ENCODE measurements around the gene RNF220. TPM values are rescaled to one million over a fixed set of nuclear protein-coding genes. Genes with fewer than 3 reads are reported as not detected.
"Not testable (repeated sequence)": the region's sequence is repeated elsewhere in the genome, so short reads cannot be mapped to it uniquely, and the experiment has no call there.

The RNF220 gene
- total RNA-seq, 1 donor from 2014 or later: 74.3 TPM

- no peak for DNase-seq (ENCODE audit: extremely low read depth, low read depth, low spot score)
Measured at GRCh38 chr1:44695671-44696070, 290.6 kb downstream of the RNF220 start.

DNA sequence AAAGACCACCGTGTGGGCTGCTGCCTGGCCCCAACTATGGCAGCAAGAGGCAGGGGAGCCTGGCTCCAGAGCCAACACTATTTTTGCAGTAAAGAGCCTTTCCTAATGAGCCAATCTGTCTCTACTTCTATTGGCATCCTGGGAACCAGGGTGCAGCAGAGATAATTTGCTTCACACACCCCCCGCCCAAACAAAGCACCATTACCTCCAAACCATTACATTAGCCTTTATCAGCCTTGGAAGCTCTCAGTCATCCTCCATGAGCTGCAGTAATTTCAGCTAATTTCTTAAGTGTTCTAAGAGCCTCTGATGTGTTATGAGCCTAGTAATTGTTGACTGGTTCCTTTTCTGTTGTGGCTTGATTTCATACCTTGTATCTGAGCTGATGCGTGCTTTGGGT, 291.0 kb downstream of the RNF220 start:
- no peak for DNase-seq (ENCODE audit: extremely low read depth, low read depth, low spot score)

GRCh38 chr1:44696789-44697345, 291.8 kb downstream of the RNF220 start:
- no peak for DNase-seq (ENCODE audit: extremely low read depth, low read depth, low spot score)

GRCh38 chr1:44698138-44698537, 293.1 kb downstream of the RNF220 start:
- DNase-seq (ENCODE audit: extremely low read depth, low read depth, low spot score): no peak

- DNase-seq (ENCODE audit: extremely low read depth, low read depth, low spot score): not testable (repeated sequence)
Measured at GRCh38 chr1:44699375-44699774, 294.3 kb downstream of the RNF220 start.

- DNase-seq (ENCODE audit: extremely low read depth, low read depth, low spot score): no peak
Measured at GRCh38 chr1:44700573-44700972, 295.5 kb downstream of the RNF220 start.

DNA sequence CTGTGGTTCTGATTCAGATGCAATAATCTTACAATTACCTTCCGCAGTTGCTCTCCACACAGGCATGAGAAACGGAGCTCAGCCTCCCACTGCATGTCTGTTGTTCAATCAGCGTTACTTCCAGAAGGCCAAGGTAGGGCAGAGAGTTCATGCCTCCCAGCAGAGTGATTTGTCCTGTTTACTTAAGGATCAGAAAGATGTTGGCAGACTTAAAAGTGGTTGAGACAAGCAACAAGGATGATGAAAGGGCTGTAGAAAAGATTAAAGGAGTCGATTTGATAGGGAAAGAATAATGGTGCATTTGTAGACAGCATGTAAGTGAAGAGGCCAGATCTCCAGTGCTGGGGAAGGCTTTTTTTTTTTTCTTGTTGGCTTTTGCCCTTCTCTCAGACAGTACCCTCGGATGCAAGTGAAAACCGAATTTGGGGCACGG, 296.1 kb downstream of the RNF220 start:
- DNase-seq (ENCODE audit: extremely low read depth, low read depth, low spot score): no peak

Other genes with a start within 250 kb of the RNF220 start
- 48.3 and 48.4 TPM in 2 replicates for gene DMAP1, start 191.8 kb upstream of the RNF220 start, total RNA-seq
- gene ERI3, start 50.0 kb upstream of the RNF220 start, total RNA-seq: 48.7 and 50.6 TPM in 2 replicates

Measured in glomerular endothelial cell (primary cell).